Activated CD4-positive, alpha-beta T cell treated with anti-CD3 and anti-CD28 coated beads, Interleukin-2, Interleukin-6, amounts not matched to agents 100 ng/mL and 50 ng/mL, durations not matched to agents 16 hours and 8 hours (primary cell): ENCODE measurements around the gene CSPG4.
"Not testable (repeated sequence)": the region's sequence is repeated elsewhere in the genome, so short reads cannot be mapped to it uniquely, and the experiment has no call there.

Experiments used
- DNase-seq: peaks from one replicate; pipeline ENCODE4 v3.0.0-alpha.2; 2020

The CSPG4 gene

GRCh38 chr15:75646112-75646943 is 66.3 kb downstream of the CSPG4 start:
- DNase-seq = no peak

- DNase-seq = no peak
These were observed 68.3 kb downstream of the CSPG4 start for GRCh38 chr15:75644376-75644775.

- no peak for DNase-seq
These were observed 71.0 kb downstream of the CSPG4 start for GRCh38 chr15:75641603-75642002.

DNA sequence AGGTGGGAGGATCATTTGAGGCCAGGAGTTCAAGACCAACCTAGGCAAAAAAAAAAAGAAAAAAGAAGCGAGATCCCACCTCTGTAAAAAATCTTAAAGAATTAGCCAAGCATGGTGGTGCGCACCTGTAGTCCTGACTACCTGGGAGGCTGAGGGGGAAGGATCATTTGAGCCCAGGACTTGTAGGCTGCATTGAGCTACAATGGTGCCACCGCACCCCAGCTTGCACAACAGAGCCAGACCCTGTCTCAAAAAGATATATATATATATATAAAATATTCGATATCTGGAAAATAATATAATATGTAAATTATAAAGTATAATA is 71.5 kb downstream of the CSPG4 start:
- no peak for DNase-seq

DNA sequence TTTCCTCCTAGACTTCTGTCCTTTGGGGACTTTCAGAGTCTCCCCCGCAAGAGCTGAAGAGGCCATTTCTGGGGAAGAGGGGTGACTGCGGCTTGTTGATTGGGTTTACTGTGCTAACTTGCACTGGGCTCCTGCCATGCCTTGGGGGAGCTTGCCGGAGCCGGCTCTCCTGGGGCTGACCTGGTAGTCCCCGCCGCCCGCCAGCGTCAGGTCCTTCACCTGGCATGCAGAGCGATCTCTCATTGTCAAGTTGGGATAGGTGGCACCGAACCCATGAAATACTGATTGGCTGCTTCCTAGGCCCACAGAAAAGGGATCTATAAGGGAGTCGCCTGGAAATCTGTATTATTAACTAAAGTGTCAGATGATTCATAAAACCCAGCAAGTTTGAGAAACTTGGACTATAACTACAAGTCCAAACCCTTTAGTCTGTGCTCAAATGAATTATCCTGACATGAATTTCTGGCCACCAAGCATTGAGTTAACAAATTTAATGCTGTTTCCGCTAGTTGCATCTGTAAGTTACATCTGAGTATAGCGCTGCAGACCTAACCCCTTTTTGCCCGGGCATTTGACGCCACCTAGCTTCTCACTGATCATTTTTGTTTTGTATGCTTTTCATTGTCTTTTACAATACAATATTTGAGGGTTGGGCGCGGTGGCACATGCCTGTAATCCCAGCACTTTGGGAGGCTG is 72.0 kb downstream of the CSPG4 start:
- peak; percentile 74 for DNase-seq

DNA sequence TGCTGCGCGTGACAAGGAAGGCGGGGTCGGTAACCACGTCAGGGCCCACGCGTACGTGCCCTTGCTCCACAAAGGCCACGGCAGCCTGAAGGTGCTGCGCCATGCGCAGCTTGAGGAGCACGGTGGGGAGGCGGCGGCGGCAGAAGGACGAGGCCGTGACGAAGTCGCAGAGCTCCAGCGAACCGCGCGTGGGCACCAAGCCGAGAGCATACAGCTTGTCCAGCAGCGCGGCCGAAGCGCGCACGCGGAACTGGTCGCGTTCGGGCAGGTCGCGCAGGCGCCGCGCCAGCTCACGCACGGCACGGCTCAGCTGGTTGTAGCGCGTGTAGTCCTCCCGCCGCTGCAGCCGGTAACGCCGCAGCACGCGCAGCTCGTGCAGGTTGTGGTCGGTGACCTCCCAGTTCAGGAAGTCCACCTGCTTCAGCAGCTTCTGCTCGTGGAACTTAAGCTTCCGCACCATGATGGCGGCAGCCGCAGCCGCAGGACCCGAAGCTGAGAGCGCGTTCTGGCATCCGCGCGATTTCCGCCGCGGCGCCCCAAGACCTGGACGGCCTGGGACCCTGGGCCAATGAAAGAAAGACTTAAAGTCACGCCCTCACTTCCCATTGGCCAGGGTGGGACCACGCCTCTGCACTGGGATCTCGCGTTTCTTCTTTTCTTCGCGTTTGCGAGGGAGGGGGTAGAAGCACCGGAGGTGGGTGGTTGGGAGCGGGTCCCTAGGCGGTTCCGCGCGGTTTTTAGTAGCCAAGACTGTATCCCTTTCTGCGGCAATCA is 72.8 kb downstream of the CSPG4 start, which contains the start of gene IMP3:
Gene IMP3, minus strand, starts transcription at position 516 of the 774 bp plus-strand sequence. Its CDS starts 56 bp downstream, at position 460.
- DNase-seq = peak; percentile 98

DNA sequence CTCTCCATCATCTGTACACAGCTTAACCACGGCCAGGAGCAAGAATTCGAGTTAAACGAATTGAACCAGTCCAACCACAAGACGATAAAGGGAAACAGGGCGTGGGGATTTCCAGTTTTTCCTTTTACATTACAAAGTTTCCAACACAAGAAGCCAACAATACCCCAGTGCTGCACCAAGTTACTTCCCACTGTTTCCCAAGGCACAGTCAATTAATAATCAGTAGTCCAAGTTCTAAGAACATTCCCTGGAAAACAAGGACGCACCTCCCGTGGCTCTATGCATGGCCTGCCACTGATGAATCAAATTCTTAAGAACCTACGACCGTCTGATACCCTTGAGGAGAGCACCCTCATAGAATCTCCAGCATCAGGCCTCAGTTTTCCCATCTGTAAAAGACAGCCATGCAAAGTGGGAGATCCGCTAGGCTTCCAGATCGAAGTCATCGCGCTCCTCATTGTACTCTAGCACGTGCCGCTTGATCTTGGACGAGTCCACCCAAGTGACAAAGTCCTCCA is 73.4 kb downstream of the CSPG4 start:
- DNase-seq = peak; percentile 24

DNA sequence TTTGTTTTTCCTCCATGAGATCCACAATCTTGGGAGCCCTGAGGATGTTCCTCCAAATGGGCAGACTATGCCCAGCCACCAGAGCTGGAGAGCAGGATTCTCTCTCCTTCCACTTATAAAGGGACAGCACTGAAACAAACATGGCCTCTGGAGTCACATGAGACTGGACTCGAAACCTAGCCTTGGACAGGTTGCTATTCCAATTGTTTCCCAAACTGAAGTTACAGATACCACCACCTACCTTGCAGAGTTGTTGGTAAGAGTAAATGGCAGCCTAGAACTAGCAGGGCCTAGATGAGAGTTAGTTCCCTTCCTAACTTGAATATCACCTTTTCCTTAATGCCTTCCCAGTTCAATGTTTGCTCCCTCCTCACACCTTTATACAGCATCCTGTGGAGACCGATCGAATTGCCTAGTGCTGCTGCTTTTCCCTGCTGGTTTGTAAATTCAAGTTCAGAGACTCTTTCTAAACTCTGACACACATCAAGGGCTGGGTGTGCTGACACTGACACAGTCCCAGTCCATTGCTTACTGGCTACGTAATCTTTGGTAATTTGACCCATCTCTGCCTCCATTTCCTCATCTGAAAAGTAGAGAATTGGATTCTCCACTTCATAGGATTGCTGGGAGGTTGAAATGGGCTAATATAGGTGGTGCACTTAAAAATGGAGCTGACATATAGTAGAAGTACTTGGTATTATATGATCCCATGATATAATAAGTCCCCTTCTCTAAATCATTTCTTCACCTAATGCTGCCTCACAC is 75.2 kb downstream of the CSPG4 start:
- no peak for DNase-seq

DNA sequence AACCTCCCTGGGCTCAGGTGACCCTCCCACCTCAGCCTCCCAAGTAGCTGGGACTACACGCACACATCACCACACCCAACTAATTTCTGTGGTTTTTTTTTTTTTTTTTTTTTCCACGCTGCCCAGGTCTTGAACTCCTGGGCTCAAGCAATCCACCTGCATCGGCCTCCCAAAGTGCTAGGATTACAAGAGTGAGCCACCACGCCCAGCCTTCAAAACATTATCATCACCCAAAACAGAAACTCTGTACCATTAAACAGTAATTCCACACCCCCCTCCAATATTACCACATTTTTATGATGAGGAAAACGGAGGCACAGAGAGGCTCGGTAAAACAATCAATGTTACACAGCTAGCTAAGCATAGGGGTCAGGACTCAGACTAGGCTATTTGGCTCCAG is 76.6 kb downstream of the CSPG4 start:
- no peak for DNase-seq

- not testable (repeated sequence) for DNase-seq
These were observed 78.7 kb downstream of the CSPG4 start for GRCh38 chr15:75633922-75634321.

DNA sequence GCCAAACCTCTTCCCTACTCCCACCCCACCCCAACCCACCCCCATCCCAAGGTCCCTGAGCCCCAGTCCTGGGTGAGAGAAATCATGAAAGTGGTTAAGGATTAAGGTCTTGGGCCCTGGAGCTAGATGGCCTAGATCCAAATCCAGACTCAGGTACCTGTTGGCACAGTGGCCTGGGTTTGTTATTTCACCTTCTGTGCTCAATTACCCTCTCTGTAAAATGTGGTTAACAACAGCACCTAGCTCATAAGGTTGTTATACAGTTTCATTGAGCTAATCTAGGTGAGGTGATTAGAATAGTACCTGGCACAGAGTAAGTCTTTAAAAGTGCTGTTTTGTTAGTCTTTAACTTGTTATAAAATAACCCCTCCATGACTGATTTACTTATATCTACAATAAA is 80.7 kb downstream of the CSPG4 start:
- DNase-seq = no peak

DNA sequence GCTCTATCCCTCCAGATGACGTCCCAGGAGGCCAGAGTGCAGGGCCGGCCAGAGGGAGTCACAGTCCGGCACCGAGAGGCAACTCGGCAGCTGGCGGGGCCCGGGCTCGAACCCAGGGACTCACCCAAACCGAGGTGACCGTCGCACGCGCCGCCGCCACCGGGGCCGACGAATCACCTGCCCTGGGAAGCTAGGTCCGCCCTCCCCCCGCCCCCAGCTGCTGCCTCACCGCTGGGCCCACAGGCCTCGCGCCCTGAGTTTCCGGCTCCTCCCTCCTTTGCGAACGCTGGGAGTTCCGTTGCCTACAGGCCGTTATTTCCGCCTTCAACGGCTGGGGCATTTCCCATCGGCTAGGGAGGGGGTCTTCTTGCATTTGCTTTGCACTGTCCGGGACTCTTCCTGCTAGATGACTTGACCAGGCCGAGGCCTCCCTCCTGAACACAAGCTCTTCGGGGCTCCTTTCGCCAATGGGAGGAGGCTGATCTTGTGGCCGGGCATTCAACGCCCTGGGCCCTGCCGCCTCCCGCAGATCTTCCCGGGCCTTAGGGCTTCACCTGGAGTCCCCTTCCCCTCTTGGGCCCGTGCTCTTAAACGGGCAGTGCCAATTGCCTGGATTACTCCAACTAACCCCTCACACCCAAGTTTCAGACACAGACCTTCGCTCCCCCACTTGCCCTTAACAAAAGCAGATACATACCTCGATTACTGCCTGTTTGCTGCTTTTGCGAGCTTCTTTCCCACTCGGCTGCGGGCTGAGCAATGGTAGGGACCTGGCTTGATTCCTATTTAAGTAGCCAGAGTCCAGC is 86.9 kb downstream of the CSPG4 start, which contains the start of gene SNUPN:
Gene SNUPN, minus strand, starts transcription at position 184 of the 806 bp plus-strand sequence. CDS start 4,674 bp downstream, outside the sequence.
- DNase-seq = peak; percentile 97
